ENCODE data around the gene LAG3. TPM values are rescaled to one million over a fixed set of nuclear protein-coding genes. Genes with fewer than 3 reads are reported as not detected.

LAG3 gene
- total RNA-seq, 4 donors from 2014 or later, result 0.13 TPM; not detected in 3

DNA sequence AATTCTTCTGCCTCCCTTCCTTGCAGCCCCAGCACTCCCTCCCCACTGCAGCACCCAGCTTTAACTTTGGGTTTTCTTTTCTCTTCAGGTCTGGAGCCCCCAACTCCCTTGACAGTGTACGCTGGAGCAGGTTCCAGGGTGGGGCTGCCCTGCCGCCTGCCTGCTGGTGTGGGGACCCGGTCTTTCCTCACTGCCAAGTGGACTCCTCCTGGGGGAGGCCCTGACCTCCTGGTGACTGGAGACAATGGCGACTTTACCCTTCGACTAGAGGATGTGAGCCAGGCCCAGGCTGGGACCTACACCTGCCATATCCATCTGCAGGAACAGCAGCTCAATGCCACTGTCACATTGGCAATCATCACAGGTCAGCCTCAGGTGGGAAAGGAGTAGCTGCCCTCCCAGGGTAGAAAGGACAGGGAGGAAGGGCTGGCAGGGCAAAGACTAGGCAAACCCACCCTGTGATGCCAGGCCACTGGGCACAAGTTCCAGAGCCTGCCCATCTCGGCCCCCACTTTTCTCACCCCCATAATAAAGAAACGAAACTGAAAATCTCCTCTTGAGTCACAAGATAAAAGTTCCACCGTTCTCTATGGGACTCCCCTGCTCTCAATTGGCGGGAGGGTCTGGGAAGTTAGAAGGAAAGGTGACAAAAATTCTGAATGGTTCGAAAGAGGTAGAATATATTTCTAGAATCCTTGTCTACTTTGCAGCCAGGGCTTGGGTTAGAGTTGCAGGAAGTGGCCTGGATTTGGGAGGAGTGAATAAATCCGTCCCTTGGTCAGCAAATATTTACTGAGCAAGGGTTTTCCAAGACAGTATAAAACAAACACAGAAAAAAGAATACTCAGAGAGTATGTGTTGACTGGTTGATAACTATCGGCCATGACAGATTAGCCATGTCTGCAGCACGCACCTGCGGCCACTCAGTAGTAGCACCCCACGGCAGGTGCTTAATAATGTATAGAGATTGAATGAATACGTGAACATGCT, 3.2 kb downstream of the LAG3 start:
- WGBS, 2 donors, result 80 to 87% methylated on average over 16 of the region's 16 CpGs
- no peak overlapping the region for H3K4me3 ChIP-seq (replicated peaks in 1 of 3)
- intact Hi-C loops (cut with DNase I), result loop anchor here (5.0 kb wide), 1 partner anchor 158 kb away; no protein-coding TSS in a partner anchor
- H3K27ac ChIP-seq, result no peak overlapping the region
- H3K36me3 ChIP-seq, result peaks cover 2 to 4% of the 10 kb centered on the region in 2 donors
- peaks cover 7 to 17% of the 10 kb centered on the region in 2 donors for H3K4me1 ChIP-seq
- no peaks in the 10 kb centered on the region for H3K9me3 ChIP-seq
- no peak for TF ChIP-seq POLR2A (IDR thresholded peaks at IDR 0.05)
- TF ChIP-seq, protein P1, sequence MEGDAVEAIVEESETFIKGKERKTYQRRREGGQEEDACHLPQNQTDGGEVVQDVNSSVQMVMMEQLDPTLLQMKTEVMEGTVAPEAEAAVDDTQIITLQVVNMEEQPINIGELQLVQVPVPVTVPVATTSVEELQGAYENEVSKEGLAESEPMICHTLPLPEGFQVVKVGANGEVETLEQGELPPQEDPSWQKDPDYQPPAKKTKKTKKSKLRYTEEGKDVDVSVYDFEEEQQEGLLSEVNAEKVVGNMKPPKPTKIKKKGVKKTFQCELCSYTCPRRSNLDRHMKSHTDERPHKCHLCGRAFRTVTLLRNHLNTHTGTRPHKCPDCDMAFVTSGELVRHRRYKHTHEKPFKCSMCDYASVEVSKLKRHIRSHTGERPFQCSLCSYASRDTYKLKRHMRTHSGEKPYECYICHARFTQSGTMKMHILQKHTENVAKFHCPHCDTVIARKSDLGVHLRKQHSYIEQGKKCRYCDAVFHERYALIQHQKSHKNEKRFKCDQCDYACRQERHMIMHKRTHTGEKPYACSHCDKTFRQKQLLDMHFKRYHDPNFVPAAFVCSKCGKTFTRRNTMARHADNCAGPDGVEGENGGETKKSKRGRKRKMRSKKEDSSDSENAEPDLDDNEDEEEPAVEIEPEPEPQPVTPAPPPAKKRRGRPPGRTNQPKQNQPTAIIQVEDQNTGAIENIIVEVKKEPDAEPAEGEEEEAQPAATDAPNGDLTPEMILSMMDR (IDR thresholded peaks at IDR 0.05), result no peak
- H3K27me3 ChIP-seq, result no peaks in the 10 kb centered on the region
- no peak for DNase-seq

DNA sequence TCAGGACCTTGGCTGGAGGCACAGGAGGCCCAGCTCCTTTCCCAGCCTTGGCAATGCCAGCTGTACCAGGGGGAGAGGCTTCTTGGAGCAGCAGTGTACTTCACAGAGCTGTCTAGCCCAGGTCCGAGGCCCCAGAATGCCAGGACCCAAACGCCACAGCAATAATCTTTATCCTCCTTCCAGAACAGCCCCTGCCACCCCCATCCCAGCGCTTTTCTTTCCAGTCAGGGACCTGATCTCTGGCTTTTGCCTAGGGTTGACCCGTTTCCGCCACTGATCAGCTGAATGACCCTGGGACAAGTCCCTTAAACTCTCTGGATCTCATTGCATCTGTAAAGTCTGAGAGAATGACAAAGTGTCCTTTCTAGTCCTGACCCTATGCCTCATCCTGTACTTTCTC, 5.1 kb downstream of the LAG3 start:
- H3K9me3 ChIP-seq, result no peaks in the 10 kb centered on the region
- no peak for TF ChIP-seq POLR2A (IDR thresholded peaks at IDR 0.05)
- H3K4me3 ChIP-seq (replicated peaks in 1 of 3), result no peak overlapping the region
- WGBS, 2 donors, result 98 to 99% methylated on average over 5 of the region's 5 CpGs
- no peaks in the 10 kb centered on the region for H3K36me3 ChIP-seq
- no peak overlapping the region for H3K27ac ChIP-seq
- H3K4me1 ChIP-seq, result peaks cover 6 to 7% of the 10 kb centered on the region in 2 donors
- intact Hi-C loops (cut with DNase I), result loop anchor here (5.0 kb wide), 1 partner anchor 160 kb away; no protein-coding TSS in a partner anchor
- DNase-seq, result no peak
- H3K27me3 ChIP-seq, result no peaks in the 10 kb centered on the region

DNA sequence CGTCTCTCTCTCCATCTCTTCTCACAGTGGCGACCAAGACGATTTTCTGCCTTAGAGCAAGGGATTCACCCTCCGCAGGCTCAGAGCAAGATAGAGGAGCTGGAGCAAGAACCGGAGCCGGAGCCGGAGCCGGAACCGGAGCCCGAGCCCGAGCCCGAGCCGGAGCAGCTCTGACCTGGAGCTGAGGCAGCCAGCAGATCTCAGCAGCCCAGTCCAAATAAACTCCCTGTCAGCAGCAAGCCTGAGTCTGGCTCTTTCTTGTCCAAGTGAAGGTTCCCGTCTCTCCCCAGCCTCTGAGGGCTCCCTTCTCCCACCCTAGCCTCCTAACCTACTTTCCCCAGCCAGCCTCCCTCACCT, 5.9 kb downstream of the LAG3 start:
- WGBS, 2 donors, result 40 to 50% methylated on average over 14 of the region's 14 CpGs
- Histone ChIP-seq H3K27me3 (no peaks in the 10 kb centered on the region), H3K4me3 (replicated peaks in 1 of 3) (no peak overlapping the region), H3K27ac (peak overlapping the region in 1 of 3 donors; percentile 60), H3K4me1 (peaks cover 6 to 7% of the 10 kb centered on the region in 2 donors), H3K36me3 (no peaks in the 10 kb centered on the region), H3K9me3 (no peaks in the 10 kb centered on the region)
- peak in 1 of 2 donors; percentile 25 for DNase-seq
- intact Hi-C loops (cut with DNase I), result loop anchor here (2.0 to 5.0 kb wide), 2 partner anchors 23 to 161 kb away; no protein-coding TSS in a partner anchor
- TF ChIP-seq, protein P1 (IDR thresholded peaks at IDR 0.05), result no peak
- TF ChIP-seq POLR2A (IDR thresholded peaks at IDR 0.05), result no peak

DNA sequence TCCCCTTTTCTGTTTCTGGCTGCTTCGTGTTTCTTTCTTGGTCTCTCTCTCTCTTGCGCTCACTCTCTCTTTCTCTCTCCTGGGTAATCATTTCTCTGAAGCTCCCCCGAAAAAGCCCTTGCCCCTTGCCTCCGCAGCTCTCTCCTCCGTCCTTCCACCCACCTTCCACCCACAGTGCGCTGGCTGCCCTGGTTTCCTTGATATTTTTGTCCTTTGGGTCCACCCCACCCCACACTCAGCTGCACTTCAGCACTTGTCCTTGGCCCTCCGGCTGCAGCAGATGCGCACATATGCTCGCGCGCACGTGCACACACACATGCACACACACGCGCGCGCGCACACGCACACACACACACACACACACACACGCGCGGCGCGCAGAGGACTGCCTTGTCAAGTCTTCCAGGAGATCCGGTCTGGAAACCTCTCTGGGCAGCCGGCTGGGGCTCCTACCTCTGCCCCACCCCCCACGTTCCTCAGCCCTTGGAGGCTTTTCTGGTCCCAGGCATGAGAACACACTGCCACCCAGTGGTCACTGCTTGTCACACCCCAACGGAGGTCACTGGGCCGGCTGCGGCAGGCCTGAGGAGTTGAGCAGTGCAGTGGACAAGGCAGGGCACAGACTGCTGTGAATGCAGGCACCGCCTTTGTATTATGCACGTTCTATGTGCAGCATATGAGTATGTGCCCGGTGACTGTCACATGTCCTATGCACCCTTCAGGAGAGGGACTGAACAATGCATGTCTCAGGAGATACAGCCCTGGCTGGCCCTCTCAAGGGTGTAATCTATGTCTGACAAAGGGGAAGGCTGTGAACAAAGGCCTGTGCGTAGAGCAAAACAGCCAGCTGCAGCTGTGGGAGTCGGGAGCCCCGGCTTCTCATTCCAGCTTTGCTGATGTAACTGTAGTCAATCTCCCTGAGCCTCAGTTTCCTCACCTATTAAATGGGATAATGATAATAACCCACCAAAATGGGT, 6.5 kb downstream of the LAG3 start:
- H3K36me3 ChIP-seq, result no peaks in the 10 kb centered on the region

More for the DNA sequence above, 6.5 kb downstream of the LAG3 start:
- Histone ChIP-seq H3K27ac (peak overlapping the region in 1 of 3 donors; percentile 60), H3K27me3 (no peaks in the 10 kb centered on the region), H3K9me3 (no peaks in the 10 kb centered on the region), H3K4me3 (replicated peaks in 1 of 3) (peak overlapping the region in 1 of 3 donors; percentile 31), H3K4me1 (peaks cover 6 to 7% of the 10 kb centered on the region in 2 donors)
- intact Hi-C loops (cut with DNase I), result loop anchor here (2.0 to 5.0 kb wide), 2 partner anchors 24 to 162 kb away; no protein-coding TSS in a partner anchor
- DNase-seq, result peak; percentile 98 to 99
- WGBS, 2 donors, result 5 to 7% methylated on average over 31 to 32 of the region's 35 CpGs
- TF ChIP-seq, protein P1 (IDR thresholded peaks at IDR 0.05), result peak; percentile 69 to 99 (median 98)
- TF ChIP-seq POLR2A (IDR thresholded peaks at IDR 0.05), result no peak

Measured in thyroid gland (tissue), 4 donors.